ENCODE data around the gene MAN2A1. TPM values are rescaled to one million over a fixed set of nuclear protein-coding genes. Genes with fewer than 3 reads are reported as not detected.

The MAN2A1 gene
- polyA plus RNA-seq, 1 donor (not counting 4 experiments of a cell fraction or from before 2014, with no cell fraction given) = 63.8 TPM

DNA sequence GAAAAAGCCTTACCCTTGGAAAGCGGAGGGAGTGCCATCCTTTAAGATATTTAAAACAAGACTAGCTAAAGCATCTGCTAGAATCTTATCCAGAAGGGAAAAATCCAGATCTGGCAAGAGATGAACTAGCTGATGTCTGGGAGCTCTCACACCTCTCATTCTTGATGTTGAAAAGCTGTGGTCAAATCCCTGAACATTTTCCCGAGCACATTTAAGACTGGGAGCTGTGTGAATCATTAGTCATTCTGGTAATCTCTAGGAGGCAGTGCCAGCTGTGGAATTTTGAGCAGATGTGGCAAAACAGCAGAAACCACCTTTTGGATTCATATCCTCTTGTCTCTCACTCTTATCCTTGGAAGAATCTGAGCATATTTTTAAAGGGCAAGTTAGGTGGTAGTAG lies 218.0 kb downstream of the MAN2A1 start:
- H2AFZ ChIP-seq (ENCODE audit: control insufficient read depth, low read length) = no peak overlapping the region
- no peak for TF ChIP-seq EZH2 (IDR thresholded peaks at IDR 0.05; ENCODE audit: low read length)
- TF ChIP-seq CTCF (optimal IDR thresholded peaks at IDR 0.05 in 1 of 3, IDR thresholded peaks at IDR 0.05 in 1 of 3, conservative IDR thresholded peaks at IDR 0.05 in 1 of 3; ENCODE audit: extremely low read depth in 1 of 3, insufficient read depth in 2 of 3, low read length in 3 of 3) = no peak
- H3K27ac ChIP-seq (ENCODE audit: control insufficient read depth, insufficient read depth, low read length) = no peak overlapping the region
- dilution Hi-C loops (cut with MboI; ENCODE audit: extremely low pct_ligation_motif_present, low sequenced_read_pairs) = no loop called here
- peaks cover 3% of the 10 kb centered on the region for H3K27me3 ChIP-seq (ENCODE audit: control insufficient read depth, extremely low read depth, insufficient read depth, low read length)
- no peaks in the 10 kb centered on the region for H3K9me3 ChIP-seq (ENCODE audit: control insufficient read depth, low read depth, low read length)
- DNase-seq (ENCODE audit: low read depth, low spot score) (no peak), FAIRE-seq (no peak)
- H3K4me3 ChIP-seq (ENCODE audit: control insufficient read depth in 2 of 3, extremely low read depth in 1 of 3, insufficient read depth in 2 of 3, low read depth in 1 of 3, low read length in 3 of 3) = no peak overlapping the region
- no peak overlapping the region for H3K4me2 ChIP-seq (ENCODE audit: control insufficient read depth, extremely low read depth, insufficient read depth, low read depth, low read length)
- H3K36me3 ChIP-seq (ENCODE audit: control insufficient read depth in 2 of 2, extremely low read depth in 1 of 2, insufficient read depth in 2 of 2, low read length in 2 of 2) = no peaks in the 10 kb centered on the region
- no peaks in the 10 kb centered on the region for H4K20me1 ChIP-seq (ENCODE audit: control insufficient read depth, extremely low read depth, insufficient read depth, low read length)
- H3K4me1 ChIP-seq (ENCODE audit: control insufficient read depth, extremely low read depth, insufficient read depth, low read length) = no peaks in the 10 kb centered on the region
- H3K9me1 ChIP-seq (ENCODE audit: control insufficient read depth, extremely low read depth, insufficient read depth, low read length) = no peaks in the 10 kb centered on the region
- no peak overlapping the region for H3K9ac ChIP-seq (ENCODE audit: control insufficient read depth, extremely low read depth, insufficient read depth, low read length)
- H3K79me2 ChIP-seq (ENCODE audit: control insufficient read depth, insufficient read depth, low read length) = no peaks in the 10 kb centered on the region

DNA sequence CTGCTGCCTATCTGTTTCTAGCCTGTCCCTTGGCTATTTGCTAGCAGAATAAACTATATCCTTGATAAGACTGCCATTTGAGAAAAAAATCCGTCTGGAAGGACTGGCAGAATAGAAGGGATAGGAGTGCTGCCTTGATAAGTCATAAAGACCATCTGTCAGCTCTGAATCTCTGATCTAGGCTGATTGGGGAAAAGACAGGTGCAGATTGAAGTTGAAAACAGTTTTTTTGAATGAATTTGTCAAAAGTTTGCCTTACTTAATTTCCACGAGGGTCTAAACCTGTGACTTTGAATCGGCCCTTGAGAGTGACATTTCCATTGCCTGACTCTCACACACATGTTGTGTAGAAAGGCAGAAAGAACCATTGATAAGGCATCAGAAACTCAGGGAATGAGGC lies 218.6 kb downstream of the MAN2A1 start:
- Histone ChIP-seq H3K79me2 (ENCODE audit: control insufficient read depth, insufficient read depth, low read length) (no peaks in the 10 kb centered on the region), H3K9me3 (ENCODE audit: control insufficient read depth, low read depth, low read length) (no peaks in the 10 kb centered on the region), H3K4me2 (ENCODE audit: control insufficient read depth, extremely low read depth, insufficient read depth, low read depth, low read length) (no peak overlapping the region), H3K36me3 (ENCODE audit: control insufficient read depth in 2 of 2, extremely low read depth in 1 of 2, insufficient read depth in 2 of 2, low read length in 2 of 2) (no peaks in the 10 kb centered on the region), H3K9me1 (ENCODE audit: control insufficient read depth, extremely low read depth, insufficient read depth, low read length) (no peaks in the 10 kb centered on the region), H3K9ac (ENCODE audit: control insufficient read depth, extremely low read depth, insufficient read depth, low read length) (no peak overlapping the region), H3K4me3 (ENCODE audit: control insufficient read depth in 2 of 3, extremely low read depth in 1 of 3, insufficient read depth in 2 of 3, low read depth in 1 of 3, low read length in 3 of 3) (no peak overlapping the region), H2AFZ (ENCODE audit: control insufficient read depth, low read length) (no peak overlapping the region), H3K27ac (ENCODE audit: control insufficient read depth, insufficient read depth, low read length) (no peak overlapping the region), H3K4me1 (ENCODE audit: control insufficient read depth, extremely low read depth, insufficient read depth, low read length) (no peaks in the 10 kb centered on the region), H4K20me1 (ENCODE audit: control insufficient read depth, extremely low read depth, insufficient read depth, low read length) (no peaks in the 10 kb centered on the region), H3K27me3 (ENCODE audit: control insufficient read depth, extremely low read depth, insufficient read depth, low read length) (peaks cover 3% of the 10 kb centered on the region)
- dilution Hi-C loops (cut with MboI; ENCODE audit: extremely low pct_ligation_motif_present, low sequenced_read_pairs) = no loop called here
- no peak for TF ChIP-seq EZH2 (IDR thresholded peaks at IDR 0.05; ENCODE audit: low read length)
- FAIRE-seq (no peak), DNase-seq (ENCODE audit: low read depth, low spot score) (no peak)

- Histone ChIP-seq H4K20me1 (ENCODE audit: control insufficient read depth, extremely low read depth, insufficient read depth, low read length) (no peaks in the 10 kb centered on the region), H3K36me3 (ENCODE audit: control insufficient read depth in 2 of 2, extremely low read depth in 1 of 2, insufficient read depth in 2 of 2, low read length in 2 of 2) (no peaks in the 10 kb centered on the region), H3K27ac (ENCODE audit: control insufficient read depth, insufficient read depth, low read length) (no peak overlapping the region), H3K27me3 (ENCODE audit: control insufficient read depth, extremely low read depth, insufficient read depth, low read length) (peaks cover 6% of the 10 kb centered on the region), H3K9me3 (ENCODE audit: control insufficient read depth, low read depth, low read length) (no peaks in the 10 kb centered on the region), H3K4me1 (ENCODE audit: control insufficient read depth, extremely low read depth, insufficient read depth, low read length) (no peaks in the 10 kb centered on the region), H2AFZ (ENCODE audit: control insufficient read depth, low read length) (no peak overlapping the region), H3K4me3 (ENCODE audit: control insufficient read depth in 2 of 3, extremely low read depth in 1 of 3, insufficient read depth in 2 of 3, low read depth in 1 of 3, low read length in 3 of 3) (no peak overlapping the region), H3K79me2 (ENCODE audit: control insufficient read depth, insufficient read depth, low read length) (no peaks in the 10 kb centered on the region), H3K9ac (ENCODE audit: control insufficient read depth, extremely low read depth, insufficient read depth, low read length) (no peak overlapping the region), H3K4me2 (ENCODE audit: control insufficient read depth, extremely low read depth, insufficient read depth, low read depth, low read length) (no peak overlapping the region), H3K9me1 (ENCODE audit: control insufficient read depth, extremely low read depth, insufficient read depth, low read length) (no peaks in the 10 kb centered on the region)
- DNase-seq (ENCODE audit: low read depth, low spot score) (no peak), FAIRE-seq (no peak)
- dilution Hi-C loops (cut with MboI; ENCODE audit: extremely low pct_ligation_motif_present, low sequenced_read_pairs) = no loop called here
- TF ChIP-seq CTCF (optimal IDR thresholded peaks at IDR 0.05 in 1 of 3, IDR thresholded peaks at IDR 0.05 in 1 of 3, conservative IDR thresholded peaks at IDR 0.05 in 1 of 3; ENCODE audit: extremely low read depth in 1 of 3, insufficient read depth in 2 of 3, low read length in 3 of 3) (no peak), EZH2 (IDR thresholded peaks at IDR 0.05; ENCODE audit: low read length) (no peak)
Observed at GRCh38 chr5:109910874-109911273, 221.1 kb downstream of the MAN2A1 start.

Measured in keratinocyte (primary cell).